Immature natural killer cell (primary cell): ENCODE results near the gene DMWD. TPM values are rescaled to one million over a fixed set of nuclear protein-coding genes. Genes with fewer than 3 reads are reported as not detected.

Source experiments
- DNase-seq, 3 donors: peaks; one replicate each; pipeline ENCODE4 v3.0.0; 2022; ENCODE audit warnings: mixed read lengths in 1 of 3
- H3K27ac Mint-ChIP-seq, 6 donors: one replicate each; pipeline ENCODE4 v1.8.0; 2020; ENCODE audit warnings: mixed read lengths in 6 of 6, mild to moderate bottlenecking in 5 of 6, inconsistent platforms in 4 of 6, moderate library complexity in 3 of 6
- H3K27me3 Mint-ChIP-seq, 3 donors: one replicate each; pipeline ENCODE4 v1.8.0; 2020 to 2021; ENCODE audit warnings: low read depth in 3 of 3, mild to moderate bottlenecking in 3 of 3, mixed read lengths in 3 of 3, moderate library complexity in 3 of 3, inconsistent platforms in 1 of 3
- H3K36me3 Mint-ChIP-seq, 3 donors: one replicate each; pipeline ENCODE4 v1.8.0; 2020; ENCODE audit warnings: mixed read lengths in 3 of 3, inconsistent platforms in 2 of 3, mild to moderate bottlenecking in 2 of 3
- H3K4me1 Mint-ChIP-seq, 2 donors: one replicate each; pipeline ENCODE4 v1.8.0; 2020; ENCODE audit warnings: inconsistent platforms in 2 of 2, mild to moderate bottlenecking in 2 of 2, mixed read lengths in 2 of 2, moderate library complexity in 1 of 2
- H3K4me3 Mint-ChIP-seq, 5 donors: one replicate each; pipeline ENCODE4 v1.8.0; 2020; ENCODE audit warnings: mild to moderate bottlenecking in 5 of 5, mixed read lengths in 5 of 5, inconsistent platforms in 3 of 5, moderate library complexity in 3 of 5
- H3K9me3 Mint-ChIP-seq, 6 donors: one replicate each; pipeline ENCODE4 v1.8.0; 2020; ENCODE audit warnings: mild to moderate bottlenecking in 6 of 6, mixed read lengths in 6 of 6, inconsistent platforms in 4 of 6, moderate library complexity in 3 of 6
- polyA plus RNA-seq, 3 donors: library from polyadenylated mRNA; unstranded; fragments of 300-500 nt; fragmentation: Illumina TruSeq; gene quantifications; one replicate each; pipeline ENCODE4 v1.2.3, GENCODE V29; 2021

Gene DMWD
- polyA plus RNA-seq, 3 donors from 2014 or later: 20.2 to 43.9 (median 20.7) TPM

DNA sequence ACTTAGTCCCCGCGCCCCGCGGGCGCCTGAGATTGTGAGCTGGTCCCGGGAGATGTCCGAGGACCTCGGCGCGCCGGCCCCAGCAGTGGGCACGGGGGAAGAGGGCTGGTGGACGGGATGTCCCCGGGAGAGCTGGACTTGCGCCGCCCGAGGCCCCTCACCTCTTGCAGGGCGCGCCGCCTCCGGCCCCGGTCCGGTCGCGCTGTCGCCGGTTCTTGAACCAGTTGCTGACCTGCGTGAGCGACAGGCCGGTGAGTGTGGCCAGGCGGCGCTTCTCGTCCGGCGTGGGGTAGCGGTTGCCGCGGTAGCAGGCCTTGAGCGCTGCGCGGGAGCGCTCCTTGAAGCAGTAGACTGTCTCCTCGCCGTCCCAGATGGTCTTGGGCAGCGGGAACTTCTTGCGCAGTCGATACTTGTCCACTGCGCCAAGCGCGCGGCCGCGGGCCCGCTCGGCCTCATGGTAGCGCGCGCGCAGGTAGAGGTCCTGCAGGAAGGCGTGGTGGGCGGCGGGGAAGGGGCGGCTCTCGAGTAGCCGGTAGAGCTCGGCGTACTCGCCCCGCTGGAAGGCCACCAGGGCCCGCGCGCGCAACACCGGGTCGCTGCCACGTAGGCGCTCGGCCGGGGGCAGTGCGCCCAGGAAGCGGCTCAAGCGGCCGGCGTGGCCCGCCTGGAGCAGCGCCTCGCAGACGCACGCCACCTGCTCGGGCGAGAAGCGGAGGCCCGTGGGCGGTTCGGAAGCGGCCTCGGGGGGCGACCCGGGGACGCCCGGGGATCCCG, 24.6 kb downstream of the DMWD start:
- no peaks in the 10 kb centered on the region for H3K36me3 Mint-ChIP-seq
- peak overlapping the region; percentile 61 to 74 (median 69) for H3K4me3 Mint-ChIP-seq
- DNase-seq: peak in 2 of 3 donors; percentile 9 to 17
- H3K27ac Mint-ChIP-seq: no peak overlapping the region
- H3K4me1 Mint-ChIP-seq: peaks cover 9 to 14% of the 10 kb centered on the region in 2 donors
- peaks cover 6 to 15% (median 12%) of the 10 kb centered on the region in 3 donors for H3K27me3 Mint-ChIP-seq
- no peaks in the 10 kb centered on the region for H3K9me3 Mint-ChIP-seq

DNA sequence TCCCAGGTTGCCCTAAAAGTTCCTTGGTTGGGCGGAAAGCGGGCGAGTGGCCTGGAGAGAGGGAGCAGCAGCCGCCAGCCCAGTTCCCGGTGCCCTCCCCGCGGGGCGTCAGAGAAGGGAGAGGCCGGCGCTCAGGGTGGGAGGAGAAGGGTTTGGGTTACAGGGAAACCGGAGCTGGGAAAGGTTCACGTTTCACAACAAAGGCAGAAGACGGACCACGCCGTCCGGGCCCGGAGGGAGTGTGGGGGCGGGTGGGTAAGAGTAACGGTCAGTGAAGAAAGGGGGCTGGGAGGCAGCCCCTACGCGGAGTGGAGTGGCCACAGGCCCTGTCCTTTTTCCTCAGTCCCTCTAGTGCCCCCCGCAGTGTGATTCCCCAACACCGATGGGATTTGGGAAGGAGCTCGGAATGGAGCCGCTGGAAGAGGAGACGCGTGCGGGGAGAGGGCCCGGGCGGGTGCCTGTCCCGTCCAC, 25.2 kb downstream of the DMWD start:
- no peak for DNase-seq
- no peak overlapping the region for H3K27ac Mint-ChIP-seq

DNA sequence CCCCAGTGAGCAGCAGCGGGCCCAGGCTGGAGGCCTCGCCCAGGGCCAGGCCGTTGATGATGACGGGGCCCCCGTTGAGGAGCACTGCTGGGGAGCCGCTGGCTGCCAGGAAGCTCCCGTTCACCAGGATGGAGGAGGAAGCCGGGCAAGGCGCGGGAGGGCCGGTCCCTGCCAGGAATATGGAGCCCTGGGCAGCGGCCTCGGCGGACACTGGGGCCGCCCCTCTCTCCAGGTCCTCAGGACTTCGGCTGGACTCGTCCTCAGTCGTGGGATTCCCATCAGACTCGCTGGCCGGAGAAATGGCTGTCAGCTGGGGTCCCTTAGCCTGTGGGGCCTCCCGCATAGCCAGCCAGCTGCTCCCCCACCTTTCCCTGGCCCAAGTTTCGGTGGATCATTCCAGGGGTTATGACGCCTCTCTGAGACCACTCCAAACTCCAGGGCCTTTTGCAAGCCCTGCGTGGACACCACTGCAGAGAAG, 25.7 kb downstream of the DMWD start:
- no peak for DNase-seq
- H3K27ac Mint-ChIP-seq: no peak overlapping the region
- H3K4me1 Mint-ChIP-seq: peaks cover 5 to 14% of the 10 kb centered on the region in 2 donors
- H3K36me3 Mint-ChIP-seq: no peaks in the 10 kb centered on the region
- peaks cover 4 to 15% (median 10%) of the 10 kb centered on the region in 3 donors for H3K27me3 Mint-ChIP-seq
- peak overlapping the region in 3 of 5 donors; percentile 36 to 53 (median 41) for H3K4me3 Mint-ChIP-seq
- no peaks in the 10 kb centered on the region for H3K9me3 Mint-ChIP-seq

More for the DNA sequence above, 25.2 kb downstream of the DMWD start:
- Mint-ChIP-seq H3K4me1 (peaks cover 9 to 14% of the 10 kb centered on the region in 2 donors), H3K4me3 (peak overlapping the region in 4 of 5 donors; percentile 21 to 53 (median 38)), H3K36me3 (no peaks in the 10 kb centered on the region), H3K9me3 (no peaks in the 10 kb centered on the region), H3K27me3 (peaks cover 6 to 15% (median 12%) of the 10 kb centered on the region in 3 donors)

DNA sequence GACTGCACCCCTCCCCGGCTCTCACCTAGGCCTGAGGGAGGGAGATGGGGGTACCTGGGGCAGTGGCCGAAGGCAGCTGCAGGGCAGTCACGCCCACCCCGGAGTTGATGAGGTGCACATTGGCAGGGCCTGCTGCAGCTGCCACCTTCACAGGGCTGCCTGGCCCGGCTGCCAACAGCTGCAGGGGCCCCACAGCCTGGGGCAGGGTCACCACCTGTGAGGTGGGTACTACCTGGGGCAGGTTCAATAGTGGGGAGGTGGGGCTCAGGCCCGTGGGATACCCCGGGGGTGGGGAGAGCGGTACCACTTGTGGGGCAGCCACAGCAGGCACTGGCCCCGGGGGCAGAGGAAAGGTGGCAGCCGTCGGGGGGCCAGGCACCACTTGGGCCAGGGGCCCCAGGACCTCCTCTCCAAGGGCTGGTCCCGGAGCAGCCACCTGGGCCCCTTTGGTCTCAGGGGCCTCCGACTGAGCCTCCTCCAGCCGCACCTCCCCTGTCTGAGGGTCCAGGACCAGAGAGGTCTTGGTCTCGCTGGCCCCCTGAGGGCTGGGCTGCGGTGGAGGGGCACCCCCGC, 26.3 kb downstream of the DMWD start:
- peaks cover 5 to 14% of the 10 kb centered on the region in 2 donors for H3K4me1 Mint-ChIP-seq
- peaks cover 4 to 15% (median 10%) of the 10 kb centered on the region in 3 donors for H3K27me3 Mint-ChIP-seq
- no peaks in the 10 kb centered on the region for H3K9me3 Mint-ChIP-seq
- H3K4me3 Mint-ChIP-seq: no peak overlapping the region
- H3K27ac Mint-ChIP-seq: no peak overlapping the region
- DNase-seq: no peak
- H3K36me3 Mint-ChIP-seq: no peaks in the 10 kb centered on the region

DNA sequence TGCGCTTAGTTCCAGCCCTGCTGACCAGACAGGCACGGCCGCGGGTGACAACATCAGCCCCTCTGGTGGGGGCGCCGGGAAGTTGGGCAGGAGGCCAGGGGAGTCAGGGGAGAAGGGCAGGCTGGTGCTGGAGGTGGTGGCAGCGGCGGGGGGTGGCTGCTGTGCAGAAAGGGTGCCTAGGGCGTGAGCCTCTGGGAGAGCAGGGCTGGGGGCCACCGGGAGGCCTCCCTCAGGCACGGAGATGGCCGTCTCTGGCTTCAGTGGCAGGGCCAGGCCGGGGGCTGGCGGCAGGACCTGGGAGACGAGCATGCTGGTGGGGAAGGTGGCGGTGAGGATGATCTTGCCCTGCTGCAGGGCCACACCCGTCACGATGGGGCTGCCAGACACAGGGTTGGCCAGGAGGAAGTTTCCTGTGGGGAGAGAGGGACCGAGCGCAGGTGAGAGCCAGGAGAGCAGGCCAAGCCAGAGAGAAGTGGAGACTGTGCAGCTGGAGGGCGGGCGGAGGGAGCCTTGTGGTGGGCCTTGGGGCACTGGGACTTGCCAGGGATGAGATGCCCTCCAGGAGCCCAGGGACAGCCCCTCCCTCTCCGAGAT, 26.8 kb downstream of the DMWD start:
- Mint-ChIP-seq H3K4me3 (no peak overlapping the region), H3K27ac (peak overlapping the region in 1 of 6 donors; percentile 58)

DNA sequence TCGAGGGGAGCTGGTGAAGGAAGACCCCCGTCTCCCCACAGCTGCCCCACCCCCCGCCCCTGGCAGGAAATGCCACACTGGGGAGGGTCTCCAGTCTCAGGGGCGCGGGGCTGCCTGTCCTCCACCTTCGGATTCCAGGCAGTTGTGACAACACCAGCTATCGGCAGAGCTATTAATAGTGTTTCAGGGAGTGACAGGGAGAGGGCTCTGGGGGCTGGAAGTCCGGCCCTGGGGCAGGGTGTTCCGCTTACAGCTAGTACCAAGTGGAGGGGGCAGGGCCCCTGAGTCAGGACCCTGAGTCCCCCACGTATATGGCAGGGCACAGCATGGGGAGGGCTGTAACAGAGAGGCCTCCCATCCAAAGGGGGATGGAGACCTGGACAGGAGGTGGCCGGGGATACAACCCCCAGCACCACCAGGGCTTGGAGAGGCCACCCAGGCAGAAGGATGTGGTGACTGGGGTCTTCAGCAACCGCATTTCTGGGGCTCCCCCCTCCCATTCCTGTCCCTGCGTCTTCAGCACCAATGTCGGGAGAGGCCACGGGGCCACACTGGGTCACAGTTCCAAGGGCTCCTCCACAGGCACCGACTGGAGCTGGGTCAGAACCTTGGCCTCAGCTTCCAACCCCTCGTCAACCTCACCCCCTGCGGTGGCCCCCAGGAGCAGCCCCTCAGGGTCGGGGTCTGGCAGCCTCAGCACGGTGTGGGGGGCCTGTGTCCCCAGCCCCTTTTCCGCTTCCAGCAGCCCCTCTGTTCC, 27.5 kb downstream of the DMWD start:
- peaks cover 5 to 6% of the 10 kb centered on the region in 2 donors for H3K4me1 Mint-ChIP-seq
- DNase-seq: no peak
- no peak overlapping the region for H3K27ac Mint-ChIP-seq
- peaks cover 3 to 11% (median 10%) of the 10 kb centered on the region in 3 donors for H3K27me3 Mint-ChIP-seq
- H3K9me3 Mint-ChIP-seq: no peaks in the 10 kb centered on the region
- H3K36me3 Mint-ChIP-seq: no peaks in the 10 kb centered on the region
- H3K4me3 Mint-ChIP-seq: peak overlapping the region in 1 of 5 donors; percentile 15

More for the DNA sequence above, 26.8 kb downstream of the DMWD start:
- Mint-ChIP-seq H3K9me3 (no peaks in the 10 kb centered on the region), H3K36me3 (no peaks in the 10 kb centered on the region), H3K4me1 (peaks cover 5 to 10% of the 10 kb centered on the region in 2 donors), H3K27me3 (peaks cover 4 to 15% (median 10%) of the 10 kb centered on the region in 3 donors)
- DNase-seq: no peak

DNA sequence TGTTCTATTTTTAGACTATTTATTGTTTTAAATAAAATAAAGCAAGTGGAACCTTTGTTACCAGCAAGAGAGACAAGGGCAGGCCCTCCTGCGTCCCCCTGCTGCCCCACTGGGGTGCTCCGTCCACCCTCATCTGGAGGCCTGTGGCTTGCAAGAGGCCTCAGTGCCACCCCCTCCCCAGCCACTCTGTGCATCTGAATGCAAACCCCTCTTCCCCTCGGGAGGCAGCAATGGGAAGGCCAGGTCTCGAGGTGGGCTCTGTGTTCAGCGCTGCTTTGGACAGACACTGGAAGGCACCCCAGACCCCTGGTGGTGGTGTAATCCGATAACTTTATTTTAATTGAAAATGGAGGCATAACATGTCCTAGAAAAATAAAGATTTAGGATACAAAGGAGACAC, 28.2 kb downstream of the DMWD start:
- no peak overlapping the region for H3K4me3 Mint-ChIP-seq
- DNase-seq: no peak
- H3K27ac Mint-ChIP-seq: no peak overlapping the region
- H3K36me3 Mint-ChIP-seq: no peaks in the 10 kb centered on the region
- H3K4me1 Mint-ChIP-seq: peaks cover under 1 to 1% of the 10 kb centered on the region in 2 donors
- no peaks in the 10 kb centered on the region for H3K9me3 Mint-ChIP-seq
- H3K27me3 Mint-ChIP-seq: peaks cover 3 to 6% (median 3%) of the 10 kb centered on the region in 3 donors

DNA sequence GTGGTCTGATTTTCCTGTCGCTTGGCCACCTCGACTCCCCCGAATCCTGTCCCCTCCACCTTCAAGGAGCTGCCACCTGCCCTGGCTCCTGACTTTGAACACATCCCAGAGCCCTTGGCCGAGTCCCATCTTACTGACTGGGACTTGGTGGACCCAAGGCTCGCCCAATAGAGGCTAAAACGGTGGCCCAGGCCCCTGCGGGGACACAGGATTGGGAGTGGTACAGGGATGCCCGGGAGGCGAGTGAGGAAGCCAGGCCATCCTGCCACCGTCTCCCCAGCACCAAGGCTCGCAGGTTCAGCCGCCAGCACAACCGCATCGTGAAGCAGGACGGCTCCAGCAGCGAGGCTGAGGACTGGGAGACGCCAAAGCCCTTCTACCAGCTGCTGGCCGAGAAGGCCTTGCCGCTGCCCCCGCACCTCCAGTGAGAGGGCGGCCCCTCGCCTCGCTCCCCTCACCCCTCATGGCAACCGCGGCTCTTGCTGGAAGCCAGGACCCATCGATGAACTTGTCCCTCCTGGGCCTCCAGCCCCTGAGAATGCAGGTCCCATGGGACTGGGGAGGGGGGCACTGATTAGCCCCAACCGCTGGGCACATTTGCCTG, 28.9 kb downstream of the DMWD start:
- Mint-ChIP-seq H3K36me3 (no peaks in the 10 kb centered on the region), H3K4me3 (no peak overlapping the region), H3K27me3 (peaks cover 2 to 3% (median 2%) of the 10 kb centered on the region in 3 donors), H3K4me1 (no peaks in the 10 kb centered on the region), H3K27ac (no peak overlapping the region), H3K9me3 (no peaks in the 10 kb centered on the region)
- DNase-seq: no peak

DNA sequence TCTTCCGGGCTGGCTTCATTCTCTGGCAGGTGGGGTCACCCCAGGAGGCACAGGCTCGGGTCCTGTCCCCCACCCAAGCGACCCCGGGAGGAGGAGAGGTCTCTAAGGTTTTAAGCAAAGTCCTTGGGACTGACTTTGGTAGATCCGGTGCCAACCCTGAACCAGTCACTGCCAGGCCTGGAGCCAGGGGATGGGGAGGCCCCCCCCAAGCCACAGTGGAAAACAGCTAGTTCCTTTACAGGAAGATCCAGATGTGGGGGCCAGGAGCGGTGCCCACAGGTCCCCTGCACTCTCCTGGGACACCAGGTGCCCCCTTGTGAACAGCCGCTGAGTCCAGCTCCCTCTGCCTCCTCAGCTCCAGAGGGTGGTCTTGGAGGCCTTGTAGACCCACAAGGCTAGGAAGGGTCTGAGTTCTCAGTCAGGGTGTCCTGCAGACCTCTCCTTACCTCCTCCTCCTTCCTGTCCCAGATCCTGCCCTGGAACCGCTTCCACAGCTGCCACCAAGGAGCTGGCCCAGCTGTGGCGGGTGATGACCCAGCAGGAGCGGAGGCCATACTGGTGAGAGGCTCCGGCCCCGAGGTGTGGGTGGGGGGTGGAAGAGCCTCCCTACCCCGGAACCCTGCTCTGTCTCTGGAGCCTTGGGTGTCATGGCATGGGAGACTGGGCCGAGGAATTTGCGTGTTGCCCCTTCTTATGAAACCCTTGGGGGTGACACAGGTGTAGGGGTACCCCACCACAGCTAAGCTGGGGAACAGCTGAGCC, 29.6 kb downstream of the DMWD start:
- Mint-ChIP-seq H3K27ac (no peak overlapping the region), H3K9me3 (no peaks in the 10 kb centered on the region), H3K36me3 (no peaks in the 10 kb centered on the region), H3K4me1 (no peaks in the 10 kb centered on the region), H3K4me3 (no peak overlapping the region), H3K27me3 (peaks cover 2 to 3% (median 2%) of the 10 kb centered on the region in 3 donors)
- no peak for DNase-seq

DNA sequence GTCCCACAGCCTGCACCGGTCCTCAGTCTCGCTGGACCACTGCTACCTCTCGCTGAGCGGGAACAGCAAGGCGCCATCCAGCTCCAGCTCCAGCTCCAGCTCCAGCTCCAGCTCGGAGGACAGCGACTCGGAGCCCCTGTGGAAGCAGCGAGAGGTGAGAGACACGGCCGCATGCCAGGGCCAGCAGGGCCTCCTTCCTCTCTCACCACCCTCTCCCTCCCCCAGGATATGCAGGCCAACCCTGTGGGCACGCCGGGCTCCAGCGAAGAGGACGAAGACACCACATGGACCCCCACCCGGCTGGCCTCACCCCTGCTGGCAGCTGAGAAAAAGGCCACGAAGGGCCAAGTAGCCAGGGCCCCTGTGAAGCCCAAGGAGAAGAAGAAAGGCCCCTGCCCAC, 30.9 kb downstream of the DMWD start:
- no peak for DNase-seq
- H3K27me3 Mint-ChIP-seq: peaks cover 0 to 3% (median 3%) of the 10 kb centered on the region in 3 donors
- H3K9me3 Mint-ChIP-seq: no peaks in the 10 kb centered on the region
- H3K27ac Mint-ChIP-seq: no peak overlapping the region
- H3K4me3 Mint-ChIP-seq: no peak overlapping the region
- H3K4me1 Mint-ChIP-seq: no peaks in the 10 kb centered on the region
- H3K36me3 Mint-ChIP-seq: no peaks in the 10 kb centered on the region

DNA sequence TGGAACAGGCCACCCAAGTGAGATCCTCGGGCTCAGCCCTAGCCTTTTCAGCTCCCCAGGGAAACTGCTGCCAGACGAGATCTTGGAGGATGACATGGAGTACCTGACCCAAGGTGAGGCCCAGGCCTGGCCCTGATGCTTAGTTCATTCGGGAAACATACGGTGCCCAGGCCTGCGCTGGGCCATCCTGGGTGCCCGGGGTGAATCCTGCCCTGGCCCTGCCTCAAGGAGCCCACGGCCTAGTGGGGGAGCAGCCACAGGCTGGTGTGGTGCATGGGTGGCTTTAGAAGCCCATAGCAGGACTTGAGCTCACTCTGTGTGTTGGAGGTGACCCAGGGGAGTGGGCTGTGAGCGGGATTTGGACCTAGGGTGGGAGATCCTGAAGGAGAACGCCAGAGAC, 33.7 kb downstream of the DMWD start:
- Mint-ChIP-seq H3K4me3 (no peak overlapping the region), H3K9me3 (no peaks in the 10 kb centered on the region), H3K27ac (no peak overlapping the region), H3K27me3 (peaks cover 1 to 7% (median 3%) of the 10 kb centered on the region in 3 donors), H3K36me3 (no peaks in the 10 kb centered on the region), H3K4me1 (no peaks in the 10 kb centered on the region)
- DNase-seq: no peak

DNA sequence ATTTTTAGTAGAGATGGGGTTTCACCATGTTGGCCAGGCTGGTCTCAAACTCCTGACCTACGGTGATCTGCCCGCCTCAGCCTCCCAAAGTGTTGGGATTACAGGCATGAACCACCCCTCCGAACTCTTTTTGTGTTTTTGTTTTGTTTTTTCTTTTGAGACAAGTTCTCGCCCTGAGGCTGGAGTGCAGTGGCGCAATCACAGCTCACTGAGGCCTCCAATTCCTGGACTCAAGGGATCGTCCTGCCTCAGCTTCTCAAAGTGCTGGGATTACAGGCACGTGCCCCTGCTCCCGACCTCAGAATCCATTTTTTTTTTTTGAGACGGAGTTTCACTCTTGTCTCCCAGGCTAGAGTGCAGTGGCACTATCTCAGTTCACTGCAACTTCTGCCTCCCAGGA, 35.0 kb downstream of the DMWD start:
- H3K27ac Mint-ChIP-seq: no peak overlapping the region
- no peaks in the 10 kb centered on the region for H3K9me3 Mint-ChIP-seq
- no peak for DNase-seq
- no peak overlapping the region for H3K4me3 Mint-ChIP-seq
- no peaks in the 10 kb centered on the region for H3K36me3 Mint-ChIP-seq
- no peaks in the 10 kb centered on the region for H3K4me1 Mint-ChIP-seq
- H3K27me3 Mint-ChIP-seq: peaks cover 0 to 11% (median 1%) of the 10 kb centered on the region in 3 donors
